Activated T-helper 1 cell treated with anti-CD3 and anti-CD28 coated beads, Interleukin-2, amount 50 U/mL, for 16 hours (primary cell): ENCODE results near the gene ANKS1A.
"Not testable (repeated sequence)": the region's sequence is repeated elsewhere in the genome, so short reads cannot be mapped to it uniquely, and the experiment has no call there.

ENCODE experiments used
- DNase-seq, 2 donors: peaks; one replicate each; pipeline ENCODE4 v3.0.0-alpha.2; 2020; ENCODE audit warnings: low read depth in 1 of 2, low spot score in 1 of 2

The ANKS1A gene

GRCh38 chr6:34885837-34886236, 3.2 kb upstream of the ANKS1A start:
- not testable (repeated sequence) for DNase-seq

- DNase-seq, result peak; percentile 80 to 83
These were observed 1.1 kb upstream of the ANKS1A start, which contains the start of gene TAF11 for GRCh38 chr6:34887753-34888513. Gene TAF11, minus strand, starts transcription at chr6:34888042. Its CDS starts 85 bp downstream, at chr6:34887957.

GRCh38 chr6:34888514-34888856, 570 bp upstream of the ANKS1A start:
- DNase-seq, result no peak

GRCh38 chr6:34890533-34890925, 1.5 kb downstream of the ANKS1A start:
- DNase-seq, result no peak

GRCh38 chr6:34891296-34891695, 2.2 kb downstream of the ANKS1A start:
- no peak for DNase-seq

GRCh38 chr6:34894693-34895092, 5.6 kb downstream of the ANKS1A start:
- no peak for DNase-seq

- DNase-seq, result no peak
These were observed 8.1 kb downstream of the ANKS1A start for GRCh38 chr6:34897130-34897529.

- no peak for DNase-seq
These were observed 8.7 kb downstream of the ANKS1A start for GRCh38 chr6:34897716-34898115.

GRCh38 chr6:34899748-34900147, 10.7 kb downstream of the ANKS1A start:
- DNase-seq, result not testable (repeated sequence)

GRCh38 chr6:34900321-34901031, 11.4 kb downstream of the ANKS1A start:
- no peak for DNase-seq

- DNase-seq, result no peak
These were observed 12.9 kb downstream of the ANKS1A start for GRCh38 chr6:34901930-34902329.

- no peak for DNase-seq
These were observed 16.0 kb downstream of the ANKS1A start for GRCh38 chr6:34904990-34905613.

GRCh38 chr6:34906826-34907225, 17.8 kb downstream of the ANKS1A start:
- DNase-seq, result no peak

- DNase-seq, result no peak
These were observed 19.1 kb downstream of the ANKS1A start for GRCh38 chr6:34908194-34908593.

GRCh38 chr6:34909320-34909883, 20.3 kb downstream of the ANKS1A start:
- no peak for DNase-seq

GRCh38 chr6:34911822-34912221, 22.8 kb downstream of the ANKS1A start:
- no peak for DNase-seq

- DNase-seq, result no peak
These were observed 23.8 kb downstream of the ANKS1A start for GRCh38 chr6:34912715-34913464.

- DNase-seq, result no peak
These were observed 25.3 kb downstream of the ANKS1A start for GRCh38 chr6:34914358-34914757.

- DNase-seq, result no peak
These were observed 27.4 kb downstream of the ANKS1A start for GRCh38 chr6:34916348-34916967.

GRCh38 chr6:34917626-34918285, 28.7 kb downstream of the ANKS1A start:
- DNase-seq, result no peak
